ENCODE data around the gene BOC. TPM values are rescaled to one million over a fixed set of nuclear protein-coding genes. Genes with fewer than 3 reads are reported as not detected.

The BOC gene
- total and polyA plus RNA-seq, 4 donors, result 2.9 to 21.9 (median 6.4) TPM

- WGBS, 2 donors, result 80 to 88% methylated on average over 4 of the region's 4 CpGs
- DNase-seq, result peak; percentile 41 to 86 (median 77)
- no peaks in the 10 kb centered on the region for H3K36me3 ChIP-seq (ENCODE audit: control insufficient read depth in 4 of 4, insufficient read depth in 4 of 4, low read length in 4 of 4)
- H3K27me3 ChIP-seq (ENCODE audit: control insufficient read depth in 3 of 3, insufficient read depth in 3 of 3, low read length in 2 of 3), result no peaks in the 10 kb centered on the region
- peaks cover 0 to 23% (median 4%) of the 10 kb centered on the region in 5 donors for H3K4me1 ChIP-seq (ENCODE audit: control insufficient read depth in 5 of 5, insufficient read depth in 5 of 5, low read length in 5 of 5)
- no peak for TF ChIP-seq CTCF (IDR thresholded peaks at IDR 0.05; ENCODE audit: control extremely low read depth, extremely low read depth)
- no peak overlapping the region for H3K9ac ChIP-seq (ENCODE audit: insufficient read depth in 1 of 2, low read length in 2 of 2)
- H3K4me3 ChIP-seq, result no peak overlapping the region
- no peaks in the 10 kb centered on the region for H3K9me3 ChIP-seq (ENCODE audit: control insufficient read depth in 4 of 4, insufficient read depth in 3 of 4, low read length in 3 of 4)
- no peak overlapping the region for H3K27ac ChIP-seq (ENCODE audit: low read depth in 1 of 2, low read length in 1 of 2)
- no peak for ATAC-seq (ENCODE audit: insufficient read depth, low FRiP score)
Observed at GRCh38 chr3:113194823-113195401, 16.4 kb upstream of the BOC start.

GRCh38 chr3:113200351-113200750 is 11.0 kb upstream of the BOC start:
- ATAC-seq (ENCODE audit: insufficient read depth, low FRiP score), result no peak
- H3K9ac ChIP-seq (ENCODE audit: insufficient read depth in 1 of 2, low read length in 2 of 2), result no peak overlapping the region
- no peaks in the 10 kb centered on the region for H3K4me1 ChIP-seq (ENCODE audit: control insufficient read depth in 5 of 5, insufficient read depth in 5 of 5, low read length in 5 of 5)
- no peaks in the 10 kb centered on the region for H3K9me3 ChIP-seq (ENCODE audit: control insufficient read depth in 4 of 4, insufficient read depth in 3 of 4, low read length in 3 of 4)
- H3K36me3 ChIP-seq (ENCODE audit: control insufficient read depth in 4 of 4, insufficient read depth in 4 of 4, low read length in 4 of 4), result no peaks in the 10 kb centered on the region
- no peaks in the 10 kb centered on the region for H3K27me3 ChIP-seq (ENCODE audit: control insufficient read depth in 3 of 3, insufficient read depth in 3 of 3, low read length in 2 of 3)
- no peak overlapping the region for H3K4me3 ChIP-seq
- no peak for DNase-seq
- H3K27ac ChIP-seq (ENCODE audit: low read depth in 1 of 2, low read length in 1 of 2), result no peak overlapping the region
- TF ChIP-seq CTCF (IDR thresholded peaks at IDR 0.05; ENCODE audit: control extremely low read depth, extremely low read depth), result no peak

GRCh38 chr3:113200946-113201345 is 10.4 kb upstream of the BOC start:
- H3K9ac ChIP-seq (ENCODE audit: insufficient read depth in 1 of 2, low read length in 2 of 2), result no peak overlapping the region
- H3K36me3 ChIP-seq (ENCODE audit: control insufficient read depth in 4 of 4, insufficient read depth in 4 of 4, low read length in 4 of 4), result no peaks in the 10 kb centered on the region
- ATAC-seq (ENCODE audit: insufficient read depth, low FRiP score) (no peak), DNase-seq (no peak)
- no peak for TF ChIP-seq CTCF (IDR thresholded peaks at IDR 0.05; ENCODE audit: control extremely low read depth, extremely low read depth)
- H3K4me3 ChIP-seq, result no peak overlapping the region
- no peak overlapping the region for H3K27ac ChIP-seq (ENCODE audit: low read depth in 1 of 2, low read length in 1 of 2)
- H3K27me3 ChIP-seq (ENCODE audit: control insufficient read depth in 3 of 3, insufficient read depth in 3 of 3, low read length in 2 of 3), result no peaks in the 10 kb centered on the region
- 77 to 81% methylated on average over 1 of the region's 1 CpG for WGBS, 2 donors
- no peaks in the 10 kb centered on the region for H3K9me3 ChIP-seq (ENCODE audit: control insufficient read depth in 4 of 4, insufficient read depth in 3 of 4, low read length in 3 of 4)
- H3K4me1 ChIP-seq (ENCODE audit: control insufficient read depth in 5 of 5, insufficient read depth in 5 of 5, low read length in 5 of 5), result no peaks in the 10 kb centered on the region

- no peaks in the 10 kb centered on the region for H3K4me1 ChIP-seq (ENCODE audit: control insufficient read depth in 5 of 5, insufficient read depth in 5 of 5, low read length in 5 of 5)
- no peaks in the 10 kb centered on the region for H3K9me3 ChIP-seq (ENCODE audit: control insufficient read depth in 4 of 4, insufficient read depth in 3 of 4, low read length in 3 of 4)
- no peak overlapping the region for H3K4me3 ChIP-seq
- no peak overlapping the region for H3K9ac ChIP-seq (ENCODE audit: insufficient read depth in 1 of 2, low read length in 2 of 2)
- 76 to 87% methylated on average over 6 of the region's 6 CpGs for WGBS, 2 donors
- H3K27ac ChIP-seq (ENCODE audit: low read depth in 1 of 2, low read length in 1 of 2), result no peak overlapping the region
- DNase-seq (peak in 2 of 3 donors; percentile 18 to 19), ATAC-seq (ENCODE audit: insufficient read depth, low FRiP score) (no peak)
- H3K36me3 ChIP-seq (ENCODE audit: control insufficient read depth in 4 of 4, insufficient read depth in 4 of 4, low read length in 4 of 4), result no peaks in the 10 kb centered on the region
- peaks cover 0 to 3% (median 0%) of the 10 kb centered on the region in 3 donors for H3K27me3 ChIP-seq (ENCODE audit: control insufficient read depth in 3 of 3, insufficient read depth in 3 of 3, low read length in 2 of 3)
- TF ChIP-seq CTCF (IDR thresholded peaks at IDR 0.05; ENCODE audit: control extremely low read depth, extremely low read depth), result no peak
Observed at GRCh38 chr3:113204371-113204770, 7.0 kb upstream of the BOC start.

Measured in lung (tissue), 12 donors.